CD1c-positive myeloid dendritic cell (primary cell): ENCODE measurements around the gene SLC25A30.
"Not testable (repeated sequence)": the region's sequence is repeated elsewhere in the genome, so short reads cannot be mapped to it uniquely, and the experiment has no call there.

ENCODE experiments used
- DNase-seq: peaks from one replicate; pipeline ENCODE4 v3.0.0-alpha.2; 2016; ENCODE audit errors: extremely low spot score

The SLC25A30 gene

DNA sequence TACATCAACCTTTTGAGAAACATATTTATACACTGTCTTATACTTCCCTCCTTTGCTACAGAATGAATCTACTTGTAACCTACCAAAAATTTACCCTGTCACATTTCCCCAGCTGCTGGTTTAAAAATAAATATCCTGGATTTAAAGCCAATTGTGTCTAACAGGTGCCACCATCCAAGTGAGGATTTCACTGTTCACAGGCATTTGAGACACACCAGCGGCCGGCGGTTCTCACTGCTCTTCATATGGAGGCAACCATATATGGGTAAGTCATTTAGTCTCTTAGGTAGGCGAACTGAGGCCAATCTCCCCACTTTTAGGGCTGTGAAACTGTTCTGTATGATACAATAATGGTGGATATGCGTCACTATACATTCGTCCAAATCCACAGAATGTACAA lies 26.2 kb downstream of the SLC25A30 start:
- no peak for DNase-seq

DNA sequence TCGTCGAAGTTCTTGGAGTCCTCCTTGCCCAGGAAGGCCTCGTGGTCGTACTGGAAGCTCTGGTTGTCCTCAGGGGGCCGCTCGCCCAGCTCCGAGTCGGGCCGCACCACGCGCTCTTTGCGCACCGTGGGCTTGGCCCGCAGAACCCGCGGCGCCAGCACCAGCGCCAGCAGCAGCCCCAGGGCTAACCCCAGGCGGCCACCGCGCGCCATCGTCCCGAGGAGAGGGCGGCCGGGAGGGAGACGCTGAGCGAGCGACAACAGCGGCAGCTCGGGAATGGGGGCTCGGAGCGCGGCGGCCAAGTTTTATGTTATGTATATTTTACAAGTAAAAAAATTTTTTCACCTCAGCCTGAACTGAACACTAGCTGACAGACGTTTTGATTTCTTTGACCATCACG lies 27.0 kb downstream of the SLC25A30 start:
- not testable (repeated sequence) for DNase-seq

DNA sequence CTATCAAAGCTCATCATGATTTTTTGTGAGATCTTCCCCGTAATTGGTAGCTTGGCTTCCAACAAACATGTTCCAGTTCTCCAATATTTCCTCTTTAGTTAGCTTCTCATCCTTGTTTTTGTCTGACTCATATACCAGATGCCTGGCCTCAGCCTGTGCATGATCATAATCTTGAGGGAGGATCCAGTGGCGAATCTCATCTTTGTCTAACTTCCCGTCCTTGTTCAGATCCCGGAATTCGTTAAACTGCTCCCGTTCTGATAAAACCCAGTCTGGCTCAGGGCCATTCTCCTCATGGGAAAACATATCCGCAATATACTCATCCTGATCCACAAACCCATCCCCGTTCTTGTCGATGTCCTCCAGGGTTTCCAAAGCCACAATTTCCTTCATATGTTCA lies 27.8 kb downstream of the SLC25A30 start:
- DNase-seq, result not testable (repeated sequence)

DNA sequence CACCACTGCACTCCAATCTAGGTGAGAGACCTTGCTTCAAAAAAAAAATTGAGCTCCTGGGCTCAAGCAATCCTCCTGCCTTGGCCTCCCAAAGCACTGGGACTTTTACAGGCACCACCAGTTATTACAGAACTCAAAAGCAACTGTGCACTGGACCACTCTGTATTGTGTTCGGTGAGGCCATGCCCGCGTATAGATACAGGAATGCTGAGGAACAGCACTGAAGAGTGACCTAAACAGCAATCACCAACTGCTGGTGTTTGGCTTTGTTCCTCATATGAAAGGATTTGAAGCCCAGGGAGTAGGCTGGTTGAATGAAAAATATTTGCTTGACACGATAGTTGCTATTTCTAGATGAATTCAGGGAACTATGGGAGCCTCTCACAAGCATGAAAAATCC lies 29.5 kb downstream of the SLC25A30 start:
- DNase-seq, result peak; percentile 23

DNA sequence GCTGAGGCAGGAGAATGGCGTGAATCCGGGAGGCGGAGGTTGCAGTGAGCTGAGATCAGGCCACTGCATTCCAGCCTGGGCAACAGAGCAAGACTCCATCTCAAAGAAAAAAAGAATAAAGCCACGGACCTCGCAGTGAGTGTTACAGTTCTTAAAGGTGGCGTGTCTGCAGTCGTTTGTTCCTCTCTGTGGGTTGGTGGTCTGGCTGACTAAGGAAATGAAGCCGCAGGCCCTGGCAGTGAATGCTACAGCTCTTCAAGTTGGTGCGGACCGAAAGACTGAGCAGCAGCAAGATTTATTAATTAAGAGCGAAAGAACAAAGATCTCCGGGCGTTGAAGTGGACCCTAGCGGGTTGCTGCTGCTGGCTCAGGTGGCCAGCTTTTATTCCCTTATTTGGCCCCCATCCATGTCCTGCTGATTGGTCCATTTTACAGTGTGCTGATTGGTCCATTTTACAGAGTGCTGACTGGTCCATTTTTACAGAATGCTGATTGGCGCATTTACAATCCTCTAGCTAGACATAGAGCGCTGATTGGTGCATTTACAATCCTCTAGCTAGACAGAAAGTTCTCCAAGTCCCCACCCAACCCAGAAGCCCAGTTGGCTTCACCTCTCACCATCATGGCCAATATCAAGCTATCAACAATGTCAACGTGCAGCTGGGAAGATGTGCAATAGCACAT lies 31.1 kb downstream of the SLC25A30 start:
- DNase-seq, result peak; percentile 42

DNA sequence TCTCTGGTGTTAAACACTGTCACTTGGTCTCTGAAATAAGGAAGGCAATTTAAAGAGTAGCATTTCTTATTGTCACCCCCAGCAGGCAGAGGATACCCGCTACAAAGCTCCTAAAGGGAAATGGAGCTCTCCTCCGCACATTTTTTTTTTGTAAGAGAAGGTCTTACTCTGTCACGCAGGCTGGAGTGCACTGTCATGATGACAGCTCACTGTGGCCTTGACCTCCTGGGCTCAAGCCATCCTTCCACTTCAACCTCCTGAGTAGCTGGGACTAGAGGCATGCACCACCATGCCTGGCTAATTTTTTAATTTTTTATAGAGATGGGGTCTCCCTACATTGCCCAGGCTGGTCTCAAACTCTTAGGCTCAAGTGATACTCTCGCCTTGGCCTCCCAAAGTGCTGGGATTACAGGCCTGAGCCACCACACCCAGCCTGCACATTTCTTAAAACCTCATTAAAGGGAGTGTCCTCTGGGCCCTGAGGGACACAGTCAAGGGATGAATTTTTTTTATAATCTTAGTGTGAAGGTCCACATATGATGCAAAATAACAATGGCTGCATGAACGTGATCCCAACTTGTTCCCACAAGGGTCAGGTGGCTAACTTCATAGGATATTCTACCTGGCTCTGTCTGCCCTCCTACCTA lies 32.1 kb downstream of the SLC25A30 start:
- peak; percentile 69 for DNase-seq

DNA sequence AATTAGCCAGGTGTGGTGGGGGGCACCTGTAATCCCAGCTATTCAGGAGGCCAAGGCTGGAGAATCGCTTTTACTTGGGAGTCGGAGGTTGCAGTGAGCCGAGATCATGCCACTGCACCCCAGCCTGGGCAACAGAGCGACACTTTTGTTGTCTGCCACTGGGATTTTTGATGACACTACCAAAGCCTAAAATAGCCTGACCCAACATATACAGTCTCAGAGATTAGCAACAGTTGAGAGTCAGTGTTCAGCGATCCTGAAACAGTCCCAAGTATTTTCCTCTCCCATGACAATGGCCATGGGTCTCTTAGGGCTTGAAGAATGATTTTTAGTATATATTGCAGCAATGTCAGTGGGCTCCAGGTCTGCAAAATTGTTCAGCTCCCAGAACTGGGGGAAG lies 32.9 kb downstream of the SLC25A30 start:
- no peak for DNase-seq

DNA sequence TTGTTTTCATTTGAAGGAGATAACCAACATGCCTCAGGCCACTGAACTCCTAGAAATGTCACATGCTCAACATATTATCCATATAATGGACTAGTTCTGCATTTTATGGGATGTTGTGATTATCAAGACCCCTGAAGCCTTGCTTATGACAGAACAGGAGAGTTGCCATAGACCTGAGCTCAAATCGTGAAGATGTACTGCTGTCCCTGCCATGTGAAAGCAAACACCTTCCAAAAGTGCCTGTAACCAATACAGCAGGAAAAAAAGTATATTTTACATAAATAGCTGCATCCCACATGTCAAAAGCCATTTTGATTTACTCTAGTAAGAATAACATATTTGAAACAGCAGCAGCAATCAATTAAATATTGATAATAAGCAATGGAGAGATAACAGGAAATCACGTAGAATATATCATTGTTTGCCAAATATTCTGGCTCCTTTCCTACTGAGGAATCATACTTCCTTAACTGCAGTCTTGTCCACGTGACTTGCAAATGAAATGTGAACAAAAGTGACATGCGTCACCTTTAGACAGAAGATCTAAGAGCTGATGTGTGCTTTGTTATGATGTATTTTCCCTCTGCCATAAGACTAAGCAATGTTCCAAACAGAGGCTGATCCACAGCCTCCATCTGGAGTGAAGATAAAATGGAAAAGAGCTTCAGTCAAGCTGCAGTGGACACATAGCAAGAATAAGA lies 33.5 kb downstream of the SLC25A30 start:
- DNase-seq, result peak; percentile 34

DNA sequence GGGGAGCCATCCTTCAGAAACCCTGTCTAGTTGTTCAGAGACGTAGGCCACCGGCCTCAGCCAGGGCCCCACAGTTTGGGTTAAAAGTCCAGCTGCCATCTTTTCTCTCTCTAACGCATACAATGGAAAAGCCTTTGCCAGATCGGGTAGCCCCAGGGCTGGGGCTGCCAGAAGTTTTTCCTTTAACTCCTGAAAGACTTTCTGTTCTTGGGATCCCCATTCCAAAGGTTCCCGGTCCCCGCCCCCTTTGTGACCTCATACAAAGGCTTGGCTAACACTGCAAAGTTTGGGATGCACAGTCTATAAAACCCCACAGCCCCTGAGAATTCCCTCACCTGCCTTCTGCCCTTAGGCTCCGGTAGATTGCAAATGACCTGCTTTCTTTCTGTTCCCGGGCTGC lies 35.4 kb downstream of the SLC25A30 start:
- not testable (repeated sequence) for DNase-seq

DNA sequence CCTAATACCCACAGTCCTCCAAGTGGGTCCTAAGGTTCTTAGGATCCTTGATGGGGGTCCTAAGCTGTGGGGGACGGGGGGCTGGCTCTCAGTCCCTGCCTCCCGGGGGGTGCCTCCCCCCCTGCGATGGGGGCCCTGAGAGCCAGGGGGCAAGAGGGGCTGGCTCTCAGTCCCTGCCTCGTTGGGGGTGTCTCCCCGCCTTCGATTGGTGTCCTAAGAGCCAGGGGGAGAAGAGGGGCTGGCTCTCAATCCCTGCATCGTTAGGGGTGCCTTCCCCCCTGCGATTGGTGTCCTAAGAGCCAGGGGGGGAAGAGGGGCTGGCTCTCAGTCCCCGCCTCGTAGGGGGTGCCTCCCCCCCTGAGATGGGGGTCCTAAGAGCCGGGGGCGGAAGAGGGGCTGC lies 37.0 kb downstream of the SLC25A30 start:
- DNase-seq, result no peak

DNA sequence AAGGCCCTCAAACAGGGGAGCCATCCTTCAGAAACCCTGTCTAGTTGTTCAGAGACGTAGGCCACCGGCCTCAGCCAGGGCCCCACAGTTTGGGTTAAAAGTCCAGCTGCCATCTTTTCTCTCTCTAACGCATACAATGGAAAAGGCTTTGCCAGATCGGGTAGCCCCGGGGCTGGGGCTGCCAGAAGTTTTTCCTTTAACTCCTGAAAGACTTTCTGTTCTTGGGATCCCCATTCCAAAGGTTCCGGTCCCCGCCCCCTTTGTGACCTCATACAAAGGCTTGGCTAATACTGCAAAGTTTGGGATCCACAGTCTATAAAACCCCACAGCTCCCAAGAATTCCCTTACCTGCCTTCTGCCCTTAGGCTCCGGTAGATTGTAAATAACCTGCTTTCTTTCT lies 37.5 kb downstream of the SLC25A30 start:
- DNase-seq, result not testable (repeated sequence)

DNA sequence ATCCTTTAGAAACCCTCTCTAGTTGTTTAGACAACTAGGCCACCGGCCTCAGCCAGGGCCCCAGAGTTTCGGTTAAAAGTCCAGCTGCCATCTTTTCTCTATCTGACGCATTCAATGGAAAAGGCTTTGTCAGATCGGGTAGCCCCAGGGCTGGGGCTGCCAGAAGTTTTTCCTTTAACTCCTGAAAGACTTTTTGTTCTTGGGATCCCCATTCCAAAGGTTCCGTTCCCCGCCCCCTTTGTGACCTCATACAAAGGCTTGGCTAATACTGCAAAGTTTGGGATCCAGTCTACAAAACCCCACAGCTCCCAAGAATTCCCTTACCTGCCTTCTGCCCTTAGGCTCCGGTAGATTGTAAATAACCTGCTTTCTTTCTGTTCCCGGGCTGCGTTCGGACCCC lies 38.7 kb downstream of the SLC25A30 start:
- DNase-seq, result not testable (repeated sequence)

DNA sequence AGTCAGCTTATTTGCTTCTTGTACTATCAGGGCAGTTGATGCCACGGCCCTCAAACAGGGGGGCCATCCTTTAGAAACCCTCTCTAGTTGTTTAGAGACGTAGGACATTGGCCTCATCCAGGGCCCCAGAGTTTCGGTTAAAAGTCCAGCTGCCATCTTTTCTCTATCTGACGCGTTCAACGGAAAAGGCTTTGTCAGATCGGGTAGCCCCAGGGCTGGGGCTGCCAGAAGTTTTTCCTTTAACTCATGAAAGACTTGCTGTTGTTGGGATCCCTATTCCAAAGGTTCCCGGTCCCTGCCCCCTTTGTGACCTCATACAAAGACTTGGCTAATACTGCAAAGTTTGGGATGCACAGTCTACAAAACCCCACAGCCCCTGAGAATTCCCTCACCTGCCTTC lies 39.4 kb downstream of the SLC25A30 start:
- not testable (repeated sequence) for DNase-seq

DNA sequence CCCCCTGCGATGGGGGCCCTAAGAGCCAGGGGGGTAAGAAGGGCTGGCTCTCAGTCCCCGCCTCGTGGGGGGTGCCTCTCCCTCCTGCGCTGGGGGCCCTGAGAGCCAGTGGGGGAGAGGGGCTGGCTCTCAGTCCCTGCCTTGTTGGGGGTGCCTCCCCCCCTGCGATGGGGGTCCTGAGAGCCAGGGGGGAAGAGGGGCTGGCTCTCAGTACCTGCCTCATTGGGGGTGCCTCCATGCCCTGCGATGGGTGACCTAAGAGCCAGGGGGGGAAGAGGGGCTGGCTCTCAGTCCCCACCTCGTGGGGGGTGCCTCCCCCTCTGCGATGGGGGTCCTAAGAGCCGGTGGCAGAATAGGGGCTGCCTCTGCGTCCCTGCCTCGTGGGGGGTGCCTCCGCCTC lies 40.9 kb downstream of the SLC25A30 start:
- not testable (repeated sequence) for DNase-seq

DNA sequence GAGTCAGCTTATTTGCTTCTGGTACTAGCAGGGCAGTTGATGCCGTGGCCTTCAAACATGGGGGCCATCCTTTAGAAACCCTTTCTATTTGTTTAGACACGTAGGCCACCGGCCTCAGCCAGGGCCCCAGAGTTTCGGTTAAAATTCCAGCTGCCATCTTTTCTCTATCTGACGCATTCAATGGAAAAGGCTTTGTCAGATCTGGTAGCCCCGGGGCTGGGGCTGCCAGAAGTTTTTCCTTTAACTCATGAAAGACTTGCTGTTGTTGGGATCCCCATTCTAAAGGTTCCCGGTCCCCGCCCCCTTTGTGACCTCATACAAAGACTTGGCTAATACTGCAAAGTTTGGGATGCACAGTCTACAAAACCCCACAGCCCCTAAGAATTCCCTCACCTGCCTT lies 41.5 kb downstream of the SLC25A30 start:
- not testable (repeated sequence) for DNase-seq

DNA sequence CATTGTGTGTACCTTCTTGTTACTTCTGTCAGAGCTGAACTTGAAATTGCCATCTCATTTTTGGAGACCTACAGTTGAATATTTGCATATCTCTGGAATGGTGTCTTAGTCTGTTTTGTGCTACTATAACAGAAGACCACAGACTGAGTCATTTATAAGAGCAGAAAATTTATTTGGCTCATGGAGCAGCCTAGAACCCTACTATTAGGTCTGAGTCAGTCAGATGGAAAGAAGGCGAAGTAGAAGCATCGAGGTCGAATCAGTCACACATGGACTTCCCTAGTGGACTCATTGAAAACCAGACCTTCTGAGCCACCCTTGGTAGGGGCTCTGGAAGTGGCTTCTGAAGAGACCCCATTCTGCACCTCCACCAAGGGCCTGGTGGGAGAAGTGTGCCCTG lies 43.3 kb downstream of the SLC25A30 start:
- DNase-seq, result no peak

DNA sequence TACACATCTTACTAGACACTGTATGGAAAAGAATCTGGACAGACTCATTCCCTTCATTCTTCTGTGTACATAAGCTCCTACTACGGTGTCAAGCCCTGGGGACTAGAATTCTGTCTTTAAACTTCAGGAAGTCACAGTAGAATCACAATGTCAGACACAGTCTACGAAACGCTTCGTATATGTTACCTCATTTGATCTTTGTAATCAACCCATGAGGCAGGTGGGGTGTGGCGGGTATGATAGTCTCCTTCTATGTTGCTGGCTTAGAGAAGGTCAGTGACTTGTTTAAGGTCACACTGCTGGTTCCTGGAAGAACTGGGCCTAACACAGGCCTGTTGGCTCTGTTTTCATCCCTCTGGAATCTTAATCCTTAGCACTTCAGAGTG lies 45.0 kb downstream of the SLC25A30 start:
- no peak for DNase-seq

DNA sequence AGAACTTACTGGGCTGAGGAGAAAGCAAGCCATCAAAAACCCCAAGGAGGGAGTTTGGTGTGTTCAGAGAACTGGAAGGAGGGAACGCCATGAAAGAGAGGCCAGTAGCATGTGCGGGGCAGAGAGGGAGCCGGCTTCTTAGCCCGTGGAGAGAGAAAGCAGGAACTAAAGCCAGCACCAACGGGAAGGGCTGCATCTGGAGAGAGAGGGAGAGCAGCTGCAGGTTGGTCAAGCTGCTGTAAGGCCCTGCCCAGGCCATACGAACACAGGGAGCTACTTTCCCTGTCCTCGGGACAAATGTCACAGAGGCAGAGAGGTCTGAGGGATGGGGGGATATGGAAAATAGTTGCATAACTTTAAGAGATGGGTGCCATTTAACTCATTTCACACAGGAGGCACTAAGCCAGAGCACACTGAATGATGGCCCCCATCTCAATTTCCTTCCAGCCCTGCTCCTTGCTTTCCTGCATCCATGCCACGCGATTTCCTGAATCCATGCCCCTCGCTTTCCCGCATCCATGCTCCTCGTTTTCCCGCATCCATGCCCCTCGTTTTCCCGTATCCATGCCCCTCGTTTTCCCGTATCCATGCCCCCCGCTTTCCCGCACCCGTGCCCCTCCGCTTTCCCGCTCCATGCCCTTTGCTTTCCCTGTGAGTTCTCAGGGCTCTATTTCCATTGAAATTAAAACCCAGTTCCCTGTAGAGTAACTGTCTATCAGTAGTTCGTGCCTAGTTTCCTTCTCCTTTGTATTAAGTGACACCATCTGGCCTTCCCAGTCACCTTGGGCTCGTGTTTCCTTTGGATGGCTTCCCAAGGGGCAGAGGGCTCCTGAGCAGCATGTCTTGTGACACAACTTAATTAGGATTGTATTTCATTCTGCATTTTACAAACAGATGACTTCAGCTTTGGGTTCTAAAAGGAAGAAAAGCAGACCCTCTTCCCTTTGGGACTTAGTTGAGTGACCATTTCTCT lies 45.7 kb downstream of the SLC25A30 start:
- no peak for DNase-seq

DNA sequence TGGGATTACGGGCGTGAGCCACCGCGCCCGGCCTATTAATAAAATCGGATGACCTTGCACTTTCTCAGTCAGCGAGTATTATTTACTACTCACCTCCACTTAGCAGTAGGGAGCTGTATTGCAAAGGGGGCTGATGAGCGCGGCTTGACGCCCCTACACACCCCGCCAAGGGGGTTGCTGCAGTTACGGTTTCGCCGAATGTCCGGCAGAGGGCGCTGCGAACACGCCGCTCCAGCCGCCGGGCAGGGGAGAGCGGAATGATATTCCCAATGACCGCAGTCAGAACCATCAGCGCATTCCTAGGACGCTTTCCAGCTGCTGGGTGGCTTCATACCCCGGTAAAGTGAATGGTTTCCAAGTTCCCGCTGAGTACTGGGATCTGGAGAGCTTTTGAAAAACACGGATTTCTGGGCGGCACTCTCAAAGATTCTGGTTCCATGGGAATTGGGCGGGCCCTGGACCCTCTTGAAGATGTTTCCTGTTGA lies 47.2 kb downstream of the SLC25A30 start:
- DNase-seq, result peak; percentile 68

DNA sequence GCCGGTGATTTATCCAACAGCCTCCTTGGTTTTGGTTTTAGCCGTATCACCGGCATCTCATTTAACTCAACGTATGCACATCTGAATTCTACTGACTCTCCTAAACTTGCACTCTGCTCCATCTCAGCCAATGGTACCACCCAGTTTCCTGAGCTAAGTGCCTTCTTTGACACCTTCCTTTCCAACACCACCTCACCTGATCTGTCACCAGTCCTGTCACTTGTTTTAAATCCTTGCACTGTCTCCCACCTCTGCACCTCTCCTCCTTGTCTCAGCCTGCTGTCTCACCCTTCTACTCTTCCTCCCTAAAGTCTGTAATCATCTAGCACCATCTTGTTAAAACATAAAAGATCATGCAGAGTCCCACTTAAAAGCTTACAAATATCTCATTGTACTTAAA lies 49.1 kb downstream of the SLC25A30 start:
- no peak for DNase-seq

DNA sequence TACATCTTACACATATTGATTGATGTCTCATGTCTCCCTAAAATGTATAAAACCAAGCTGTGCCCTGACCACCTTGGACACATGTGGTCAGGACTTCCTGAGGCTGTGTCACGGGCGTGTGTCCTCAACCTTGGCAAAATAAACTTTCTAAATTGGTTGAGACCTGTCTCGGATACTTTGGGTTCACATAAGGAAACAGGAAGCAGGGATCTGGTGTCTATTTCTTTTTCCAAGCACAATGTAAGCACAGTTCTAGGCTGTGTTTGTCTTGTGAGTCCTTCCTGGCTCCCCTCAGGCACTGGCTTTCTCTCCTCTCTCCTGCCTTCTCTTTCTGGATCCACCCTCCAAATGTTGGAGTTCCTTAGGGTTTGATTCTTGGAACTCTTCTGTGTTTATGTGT lies 49.6 kb downstream of the SLC25A30 start:
- DNase-seq, result no peak

DNA sequence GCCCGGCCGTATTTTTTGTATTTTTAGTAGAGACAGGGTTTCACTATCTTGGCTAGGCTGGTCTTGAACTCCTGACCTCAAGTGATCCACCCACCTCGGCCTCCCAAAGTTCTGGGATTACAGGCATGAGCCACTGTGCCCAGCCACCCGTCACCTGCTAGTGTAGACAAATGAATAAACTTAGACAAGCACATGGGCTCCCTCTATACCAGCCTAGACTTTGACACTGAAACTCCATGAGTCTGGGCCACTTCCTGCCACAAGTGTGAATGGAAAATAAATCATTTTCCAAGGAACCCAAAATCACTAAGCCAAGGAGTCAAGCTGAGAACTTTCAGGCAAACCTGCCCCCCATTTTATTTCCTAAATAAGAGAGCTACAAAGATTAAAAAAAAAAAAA lies 50.2 kb downstream of the SLC25A30 start:
- no peak for DNase-seq
